ENCODE measurements around the gene GLMP. TPM values are rescaled to one million over a fixed set of nuclear protein-coding genes. Genes with fewer than 3 reads are reported as not detected.

The GLMP gene
- total and polyA plus RNA-seq, 2 donors (not counting 1 experiment from before 2014, with no cell fraction given) = 10.2 to 21.2 TPM

GRCh38 chr1:156281281-156281680 is 14.2 kb downstream of the GLMP start:
- Mint-ChIP-seq H3K27me3 (no peaks in the 10 kb centered on the region), H3K9me3 (ENCODE audit: insufficient read depth) (no peaks in the 10 kb centered on the region), H3K27ac (peak overlapping the region; percentile 74), H3K4me1 (peaks cover 39% of the 10 kb centered on the region), H3K4me3 (peak overlapping the region; percentile 98)
- peak overlapping the region; percentile 80 for H3K4me2 ChIP-seq (replicated peaks; ENCODE audit: low read depth, low read length, poor library complexity, severe bottlenecking)
- H3K9ac ChIP-seq (ENCODE audit: low read length) = peak overlapping the region; percentile 91
- ChIA-PET POLR2A (interaction anchor here (0.6 to 2.8 kb wide), 3 partner anchors 9 to 117 kb away, joined by 5 to 9 read pairs (median 5); partner anchors contain the start of gene PMF1), CTCF (interaction anchor here (1.1 to 1.5 kb wide), 3 partner anchors 10 to 228 kb away, joined by 3 to 5 read pairs (median 4); partner anchors contain the start of gene UBQLN4)
- TF ChIP-seq, protein P1, sequence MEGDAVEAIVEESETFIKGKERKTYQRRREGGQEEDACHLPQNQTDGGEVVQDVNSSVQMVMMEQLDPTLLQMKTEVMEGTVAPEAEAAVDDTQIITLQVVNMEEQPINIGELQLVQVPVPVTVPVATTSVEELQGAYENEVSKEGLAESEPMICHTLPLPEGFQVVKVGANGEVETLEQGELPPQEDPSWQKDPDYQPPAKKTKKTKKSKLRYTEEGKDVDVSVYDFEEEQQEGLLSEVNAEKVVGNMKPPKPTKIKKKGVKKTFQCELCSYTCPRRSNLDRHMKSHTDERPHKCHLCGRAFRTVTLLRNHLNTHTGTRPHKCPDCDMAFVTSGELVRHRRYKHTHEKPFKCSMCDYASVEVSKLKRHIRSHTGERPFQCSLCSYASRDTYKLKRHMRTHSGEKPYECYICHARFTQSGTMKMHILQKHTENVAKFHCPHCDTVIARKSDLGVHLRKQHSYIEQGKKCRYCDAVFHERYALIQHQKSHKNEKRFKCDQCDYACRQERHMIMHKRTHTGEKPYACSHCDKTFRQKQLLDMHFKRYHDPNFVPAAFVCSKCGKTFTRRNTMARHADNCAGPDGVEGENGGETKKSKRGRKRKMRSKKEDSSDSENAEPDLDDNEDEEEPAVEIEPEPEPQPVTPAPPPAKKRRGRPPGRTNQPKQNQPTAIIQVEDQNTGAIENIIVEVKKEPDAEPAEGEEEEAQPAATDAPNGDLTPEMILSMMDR (IDR thresholded peaks at IDR 0.05) = no peak
- no peak for TF ChIP-seq EZH2 (IDR thresholded peaks at IDR 0.05; ENCODE audit: borderline replicate concordance, insufficient read depth, low read depth, low read length, poor library complexity, severe bottlenecking)
- H4K20me1 ChIP-seq (ENCODE audit: control insufficient read depth, insufficient read depth, low read length, poor library complexity, severe bottlenecking) = peaks cover 24% of the 10 kb centered on the region
- peaks cover 63% of the 10 kb centered on the region for H3K79me2 ChIP-seq (ENCODE audit: control insufficient read depth, insufficient read depth, low read length)
- peaks cover 20 to 28% of the 10 kb centered on the region in 2 donors for H3K4me1 ChIP-seq (ENCODE audit: control insufficient read depth in 2 of 2, insufficient read depth in 2 of 2, low read length in 2 of 2)
- H3K4me3 ChIP-seq (ENCODE audit: control extremely low read depth in 1 of 5, extremely low read depth in 1 of 5, insufficient read depth in 1 of 5, low read depth in 2 of 5, low read length in 4 of 5) = peak overlapping the region in 4 of 5 experiments; percentile 74 to 96 (median 84)
- DNase-seq (peak; percentile 42), ATAC-seq (ENCODE audit: low read depth) (no peak)
- H3K9me3 ChIP-seq (ENCODE audit: control extremely low read depth in 1 of 3, control insufficient read depth in 2 of 3, insufficient read depth in 1 of 3, low read length in 2 of 3) = no peaks in the 10 kb centered on the region
- H3K27ac ChIP-seq (ENCODE audit: low read length in 2 of 2) = peak overlapping the region in 1 of 2 donors; percentile 89
- H3K27me3 ChIP-seq (replicated peaks in 1 of 4; ENCODE audit: control extremely low read depth in 1 of 4, control insufficient read depth in 3 of 4, insufficient read depth in 4 of 4, low read length in 3 of 4) = no peaks in the 10 kb centered on the region
- intact Hi-C loops (cut with micrococcal nuclease) = loop anchor here (5.0 kb wide), 1 partner anchor 1954 kb away; the partner anchor contains the start of gene ATP8B2
- peak overlapping the region; percentile 86 for H2AFZ ChIP-seq (ENCODE audit: insufficient read depth, low read depth, low read length, poor library complexity, severe bottlenecking)
- peaks cover 0 to 32% of the 10 kb centered on the region in 2 experiments for H3K36me3 ChIP-seq (replicated peaks in 1 of 2; ENCODE audit: control extremely low read depth in 1 of 2, control insufficient read depth in 1 of 2, extremely low read depth in 1 of 2, insufficient read depth in 2 of 2, low read length in 1 of 2)
- WGBS (ENCODE audit: insufficient coverage) = 34% methylated on average over 8 of the region's 8 CpGs

DNA sequence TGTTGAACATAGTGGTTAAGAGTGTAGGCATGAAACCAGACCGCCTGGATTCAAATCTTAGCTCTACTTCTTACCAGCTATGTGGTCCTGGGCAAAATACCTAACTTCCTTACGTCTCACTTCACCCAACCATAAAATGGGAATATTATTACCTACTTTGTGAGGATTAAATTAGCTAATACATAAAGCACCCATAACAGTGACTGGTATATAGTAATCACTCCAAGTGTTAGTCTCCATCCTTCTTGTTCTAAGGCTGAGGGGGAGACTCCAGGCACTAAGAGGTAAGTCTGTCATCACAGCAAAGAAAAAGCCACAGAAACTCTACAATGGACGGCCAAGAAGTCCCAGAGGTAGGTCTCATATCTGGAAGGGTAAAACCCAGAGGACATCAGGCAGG is 15.6 kb downstream of the GLMP start:
- Histone ChIP-seq H4K20me1 (ENCODE audit: control insufficient read depth, insufficient read depth, low read length, poor library complexity, severe bottlenecking) (peaks cover 24% of the 10 kb centered on the region), H3K4me2 (replicated peaks; ENCODE audit: low read depth, low read length, poor library complexity, severe bottlenecking) (no peak overlapping the region), H3K27ac (ENCODE audit: low read length in 2 of 2) (no peak overlapping the region), H3K4me1 (ENCODE audit: control insufficient read depth in 2 of 2, insufficient read depth in 2 of 2, low read length in 2 of 2) (peaks cover 20 to 28% of the 10 kb centered on the region in 2 donors), H3K9ac (ENCODE audit: low read length) (no peak overlapping the region), H3K4me3 (ENCODE audit: control extremely low read depth in 1 of 5, extremely low read depth in 1 of 5, insufficient read depth in 1 of 5, low read depth in 2 of 5, low read length in 4 of 5) (no peak overlapping the region), H3K9me3 (ENCODE audit: control extremely low read depth in 1 of 3, control insufficient read depth in 2 of 3, insufficient read depth in 1 of 3, low read length in 2 of 3) (no peaks in the 10 kb centered on the region), H2AFZ (ENCODE audit: insufficient read depth, low read depth, low read length, poor library complexity, severe bottlenecking) (no peak overlapping the region), H3K27me3 (replicated peaks in 1 of 4; ENCODE audit: control extremely low read depth in 1 of 4, control insufficient read depth in 3 of 4, insufficient read depth in 4 of 4, low read length in 3 of 4) (no peaks in the 10 kb centered on the region), H3K36me3 (replicated peaks in 1 of 2; ENCODE audit: control extremely low read depth in 1 of 2, control insufficient read depth in 1 of 2, extremely low read depth in 1 of 2, insufficient read depth in 2 of 2, low read length in 1 of 2) (peaks cover 0 to 37% of the 10 kb centered on the region in 2 experiments), H3K79me2 (ENCODE audit: control insufficient read depth, insufficient read depth, low read length) (peaks cover 63% of the 10 kb centered on the region)
- intact Hi-C loops (cut with micrococcal nuclease) = loop anchor here (5.0 kb wide), 1 partner anchor 1953 kb away; the partner anchor contains the start of gene ATP8B2
- peak overlapping the region; percentile 11 for H3K4me3 Mint-ChIP-seq
- POLR2A ChIA-PET = interaction anchor here (0.6 kb wide), 1 partner anchor 205 kb away, joined by 5 read pairs; no protein-coding TSS in a partner anchor
- no peak for DNase-seq
- H3K4me1 Mint-ChIP-seq = peaks cover 39% of the 10 kb centered on the region
- no peaks in the 10 kb centered on the region for H3K27me3 Mint-ChIP-seq
- H3K27ac Mint-ChIP-seq = no peak overlapping the region
- CTCF ChIA-PET = interaction anchor here (1.1 to 1.4 kb wide), 4 partner anchors 9 to 59 kb away, joined by 3 to 5 read pairs (median 3); no protein-coding TSS in a partner anchor
- ATAC-seq (ENCODE audit: low read depth) = no peak
- TF ChIP-seq EZH2 (IDR thresholded peaks at IDR 0.05; ENCODE audit: borderline replicate concordance, insufficient read depth, low read depth, low read length, poor library complexity, severe bottlenecking) = no peak
- TF ChIP-seq, protein P1 (IDR thresholded peaks at IDR 0.05) = no peak
- no peaks in the 10 kb centered on the region for H3K9me3 Mint-ChIP-seq (ENCODE audit: insufficient read depth)
- 80% methylated on average over 1 of the region's 3 CpGs for WGBS (ENCODE audit: insufficient coverage)
